GM19468 (cell line): Measurements from ENCODE around the gene TRIM6.
"Not testable (repeated sequence)": the region's sequence is repeated elsewhere in the genome, so short reads cannot be mapped to it uniquely, and the experiment has no call there.

ENCODE experiments used
- ATAC-seq: cut with Tn5 transposase; IDR thresholded peaks from one replicate; pipeline ENCODE4 v1.9.1; 2021; ENCODE audit warnings: mild to moderate bottlenecking, moderate library complexity, moderate number of reproducible peaks; ENCODE audit not compliant: unreplicated experiment; ENCODE audit errors: extremely low read depth

The TRIM6 gene, protein sequence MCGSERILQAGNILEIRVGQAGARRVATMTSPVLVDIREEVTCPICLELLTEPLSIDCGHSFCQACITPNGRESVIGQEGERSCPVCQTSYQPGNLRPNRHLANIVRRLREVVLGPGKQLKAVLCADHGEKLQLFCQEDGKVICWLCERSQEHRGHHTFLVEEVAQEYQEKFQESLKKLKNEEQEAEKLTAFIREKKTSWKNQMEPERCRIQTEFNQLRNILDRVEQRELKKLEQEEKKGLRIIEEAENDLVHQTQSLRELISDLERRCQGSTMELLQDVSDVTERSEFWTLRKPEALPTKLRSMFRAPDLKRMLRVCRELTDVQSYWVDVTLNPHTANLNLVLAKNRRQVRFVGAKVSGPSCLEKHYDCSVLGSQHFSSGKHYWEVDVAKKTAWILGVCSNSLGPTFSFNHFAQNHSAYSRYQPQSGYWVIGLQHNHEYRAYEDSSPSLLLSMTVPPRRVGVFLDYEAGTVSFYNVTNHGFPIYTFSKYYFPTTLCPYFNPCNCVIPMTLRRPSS

DNA sequence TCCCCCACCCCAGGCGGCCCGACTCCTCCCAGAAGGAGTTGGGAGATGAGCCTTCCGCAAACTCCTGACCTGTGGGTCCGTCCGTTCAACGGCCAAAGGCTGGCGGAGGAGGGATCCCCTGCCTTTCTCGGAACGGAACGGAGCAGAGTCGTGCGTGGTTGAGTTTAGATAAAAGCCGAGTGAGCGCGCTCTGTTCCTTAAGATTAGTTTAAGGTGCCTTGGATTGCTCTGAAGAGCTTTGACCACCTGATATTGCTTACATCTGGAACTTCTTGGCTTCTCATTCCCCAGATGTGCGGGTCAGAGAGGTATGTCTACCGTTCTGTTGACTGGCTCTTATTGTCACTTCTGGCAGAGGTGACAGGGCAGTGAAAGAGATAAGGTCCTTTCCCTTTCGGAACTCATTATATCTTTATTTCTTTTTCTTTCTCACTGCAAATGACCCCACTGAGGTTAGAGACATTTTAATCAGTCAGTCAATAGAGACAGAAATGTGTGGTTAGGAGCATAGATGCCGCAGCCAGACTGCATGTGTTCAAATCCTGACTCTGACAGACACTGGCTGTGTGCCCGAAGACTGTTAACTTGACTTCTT, at the start of gene TRIM6:
Gene TRIM6 (plus strand): TSS at position 31 of the 595 bp plus-strand sequence. CDS start 261 bp downstream, at position 292.
- ATAC-seq, result no peak

DNA sequence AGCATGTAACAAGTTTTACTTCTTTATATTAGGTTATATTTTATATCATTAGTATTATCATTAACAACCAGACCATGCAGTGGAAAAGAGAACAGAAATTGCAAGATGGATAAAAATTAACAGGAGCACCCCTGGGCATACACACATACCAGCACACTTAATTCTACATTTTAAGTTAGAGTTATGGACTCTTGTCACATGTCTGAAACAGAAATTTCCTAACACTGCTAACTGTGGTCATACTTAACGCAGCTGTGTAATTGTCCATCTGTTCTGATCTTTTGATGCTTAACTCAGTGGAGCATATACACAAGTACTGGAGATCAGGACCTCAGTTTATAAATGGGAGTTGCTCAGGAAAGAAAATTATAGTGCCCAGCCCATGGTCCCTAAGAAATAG, 48.5 kb upstream of the TRIM6 start:
- ATAC-seq, result peak; percentile 69

DNA sequence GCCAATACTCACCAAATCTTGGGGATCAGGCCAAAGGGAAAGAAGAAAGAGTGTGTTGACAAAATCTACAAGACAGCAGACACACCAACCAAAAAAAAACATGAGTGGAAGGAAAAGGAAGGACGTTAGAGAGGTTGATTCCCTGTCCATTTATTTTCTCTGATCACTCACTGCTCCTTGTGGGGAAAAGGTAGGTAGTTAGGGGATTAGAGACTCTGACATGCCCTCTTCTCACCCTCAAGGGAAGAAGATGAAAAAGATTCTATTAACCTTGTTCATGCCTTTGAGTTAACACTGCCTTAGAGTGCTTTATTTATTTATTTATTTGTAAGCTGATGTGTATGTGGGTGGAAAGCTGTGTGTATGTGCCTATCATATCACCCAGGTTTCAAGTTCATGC, 48.0 kb upstream of the TRIM6 start, which contains the start of gene OR52H1:
Gene OR52H1 (minus strand): TSS at position 101 of the 400 bp plus-strand sequence. CDS start 3,035 bp downstream, outside the sequence.
- no peak for ATAC-seq

DNA sequence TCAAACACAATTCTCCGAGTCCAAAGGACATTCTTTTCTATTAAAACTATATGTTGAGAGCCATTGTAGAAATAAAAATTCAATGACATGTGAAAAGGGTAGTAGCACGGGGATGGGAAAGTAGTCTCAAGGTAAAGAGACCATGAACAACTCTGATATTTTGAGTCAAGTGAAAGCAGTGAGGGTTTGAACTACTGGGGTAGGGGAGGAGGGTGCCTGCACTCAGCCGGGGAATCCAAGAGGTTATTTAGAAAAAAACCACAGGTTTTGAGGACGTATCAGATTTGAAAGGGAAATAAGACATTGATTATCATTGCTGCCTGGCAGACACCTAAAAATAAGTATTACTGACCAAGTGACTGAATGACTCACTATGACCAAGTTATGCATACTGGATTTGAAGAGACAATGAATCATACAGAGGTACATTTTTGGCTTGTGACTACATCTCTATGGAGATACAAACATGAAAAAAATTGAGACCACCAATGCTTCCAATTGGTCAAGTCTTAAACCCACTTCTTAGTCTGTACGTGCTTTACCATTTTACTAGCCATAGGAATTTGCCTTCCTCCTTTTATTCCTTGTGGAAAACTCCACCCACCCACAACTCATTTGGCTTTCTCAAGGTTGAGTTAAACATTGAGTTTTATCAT, 45.9 kb upstream of the TRIM6 start:
- ATAC-seq, result peak; percentile 20

DNA sequence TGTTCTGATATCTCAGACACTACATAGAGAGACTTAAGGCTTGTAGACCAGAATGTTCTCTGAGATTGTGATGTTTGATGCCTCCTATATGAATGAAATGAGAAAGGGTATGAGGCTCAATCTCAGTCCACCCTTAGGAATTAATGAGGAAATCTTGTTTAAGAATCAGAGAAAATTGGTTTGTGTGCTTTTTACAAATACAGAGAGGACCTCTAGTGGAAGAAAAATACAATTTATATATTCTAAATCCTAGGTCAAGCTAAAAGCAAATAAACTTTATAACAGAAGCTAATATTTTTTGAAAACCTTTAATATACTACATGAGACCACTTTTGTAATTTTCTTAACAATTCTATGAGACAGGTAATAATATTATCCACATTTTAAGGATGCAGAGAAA, 43.1 kb upstream of the TRIM6 start:
- no peak for ATAC-seq

DNA sequence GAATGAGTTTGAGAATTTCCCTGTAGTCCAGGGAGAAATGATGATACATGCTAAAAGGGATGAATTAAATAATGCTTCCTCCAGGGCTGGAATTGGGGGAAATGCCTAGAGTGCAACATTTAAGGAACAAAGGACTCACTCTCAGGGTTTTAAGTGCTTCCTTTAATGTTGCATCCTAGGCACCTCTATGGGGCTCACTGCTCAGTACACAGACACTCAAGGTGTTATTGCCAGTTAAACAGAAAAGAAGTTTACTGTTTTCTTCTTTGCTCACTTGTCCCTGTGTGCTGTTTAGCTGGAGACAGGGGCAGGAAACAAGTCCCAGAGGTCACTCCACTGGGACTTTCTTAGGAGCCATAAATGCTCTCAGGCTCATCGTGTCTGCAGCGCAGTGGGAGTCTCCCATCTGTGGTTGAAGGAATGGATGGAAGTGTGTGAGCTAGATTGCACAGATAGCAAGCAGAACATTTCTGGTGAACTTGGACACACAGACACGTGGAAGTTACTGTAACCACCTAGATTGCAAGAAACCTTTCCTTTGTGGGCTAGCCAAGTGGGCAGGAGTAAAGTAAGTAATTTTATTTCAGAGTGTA, 39.7 kb upstream of the TRIM6 start:
- no peak for ATAC-seq

DNA sequence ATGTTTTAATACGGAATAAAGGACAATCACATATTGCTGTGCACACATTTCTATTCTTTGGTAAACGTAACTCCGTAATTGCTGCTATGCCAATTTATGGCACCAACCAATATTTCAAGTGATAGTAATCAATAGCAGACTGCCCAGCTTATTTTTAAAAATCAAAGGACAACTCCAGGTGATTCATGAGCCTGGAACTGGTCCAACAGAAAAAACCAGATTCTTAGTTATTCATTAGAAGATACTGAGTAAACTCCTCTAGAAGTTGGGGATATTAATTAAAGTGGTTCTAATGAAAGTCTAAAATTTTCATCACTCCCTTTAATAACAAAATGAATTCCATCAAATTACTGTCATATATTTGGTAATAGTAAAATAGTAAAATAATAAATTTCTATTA, 38.7 kb upstream of the TRIM6 start:
- ATAC-seq, result no peak

DNA sequence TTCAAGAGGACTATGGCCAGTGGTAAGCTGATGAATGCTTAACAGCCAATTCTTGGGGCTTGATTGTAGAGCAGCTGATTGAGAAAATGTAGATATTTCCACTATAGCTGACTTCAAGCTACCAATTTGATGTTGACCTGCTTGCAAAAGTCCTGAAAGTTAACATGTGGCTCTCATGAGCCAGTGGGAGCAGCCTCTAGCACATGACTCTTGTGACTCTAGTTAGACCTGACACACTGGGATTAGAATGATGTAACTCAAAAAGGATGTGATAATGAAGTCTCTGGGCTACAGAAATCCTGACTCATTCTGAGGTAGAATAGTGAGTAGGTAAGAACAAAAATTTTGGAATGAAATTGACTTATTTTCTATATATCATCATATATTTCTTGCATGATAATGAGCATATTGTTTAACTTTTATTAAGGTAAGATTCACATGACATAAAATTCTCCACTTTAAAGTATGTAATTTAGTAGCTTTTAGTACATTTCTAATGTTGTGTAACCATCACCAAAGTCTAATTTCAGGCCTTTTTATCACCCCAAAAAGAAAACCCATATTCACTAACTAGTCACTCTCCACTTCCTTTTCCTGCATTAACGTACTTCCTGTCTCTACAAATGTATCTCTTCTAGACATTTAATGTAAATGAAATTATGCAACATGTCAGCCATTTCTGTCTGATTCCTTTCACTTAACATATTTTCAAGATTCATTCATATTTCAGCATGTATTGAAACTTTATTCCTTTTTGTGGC, 32.0 kb upstream of the TRIM6 start:
- ATAC-seq, result no peak

DNA sequence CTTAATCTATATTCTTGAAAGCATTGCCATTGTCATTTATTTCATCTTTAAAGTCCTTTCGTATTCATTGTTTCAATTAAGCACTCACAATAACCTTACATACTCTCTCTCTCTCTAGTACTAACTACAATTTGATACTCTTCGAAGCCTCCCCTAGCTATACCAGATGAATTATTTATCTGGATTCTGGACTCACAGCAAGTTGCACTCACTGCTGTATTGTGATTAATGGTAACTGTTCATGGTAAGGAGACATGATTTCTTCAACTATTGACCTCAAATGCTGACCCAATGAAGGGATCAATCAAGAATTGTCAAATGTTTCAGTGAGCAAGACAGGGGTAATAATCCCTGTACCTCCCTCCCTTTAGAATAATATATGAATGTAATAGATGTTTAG, 21.8 kb upstream of the TRIM6 start:
- ATAC-seq, result no peak

DNA sequence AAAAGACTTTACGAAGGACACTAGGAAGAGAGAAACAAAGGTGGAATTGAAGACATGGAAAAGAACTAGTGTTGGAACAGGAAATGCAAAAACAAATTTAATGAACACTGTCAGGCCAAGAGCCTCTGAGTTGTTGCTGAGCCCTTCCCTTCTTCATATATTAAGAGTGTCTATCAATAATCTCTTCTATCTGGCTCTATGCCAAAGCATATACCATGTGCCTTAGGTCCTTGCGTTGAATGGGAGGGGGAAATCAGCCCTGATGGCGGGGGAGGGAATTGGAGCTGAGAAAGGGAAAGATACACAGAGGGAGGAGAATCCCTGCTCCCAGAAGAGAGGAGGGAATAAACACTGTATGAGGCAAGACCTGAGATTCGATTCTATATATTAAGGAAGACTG, 21.3 kb upstream of the TRIM6 start:
- ATAC-seq, result no peak

DNA sequence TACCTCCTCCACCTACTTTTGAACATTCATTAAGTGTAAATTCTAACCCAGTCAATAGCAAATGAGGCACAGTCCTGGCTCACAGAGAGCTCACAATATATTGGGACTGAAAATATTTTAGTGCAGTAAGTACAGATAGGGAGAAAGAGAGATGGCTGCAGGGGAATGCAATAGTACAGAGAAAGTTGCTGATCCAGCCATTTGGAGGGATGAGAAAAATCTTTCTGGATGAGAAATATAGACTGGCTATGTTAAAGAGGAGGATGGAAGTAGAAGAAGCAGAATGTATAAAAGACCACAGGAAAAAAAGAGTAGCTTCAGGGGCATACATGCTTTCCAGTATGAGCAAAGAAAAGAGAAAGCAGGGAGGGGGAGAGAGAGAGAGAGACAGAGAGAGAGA, 19.3 kb upstream of the TRIM6 start:
- ATAC-seq, result no peak

DNA sequence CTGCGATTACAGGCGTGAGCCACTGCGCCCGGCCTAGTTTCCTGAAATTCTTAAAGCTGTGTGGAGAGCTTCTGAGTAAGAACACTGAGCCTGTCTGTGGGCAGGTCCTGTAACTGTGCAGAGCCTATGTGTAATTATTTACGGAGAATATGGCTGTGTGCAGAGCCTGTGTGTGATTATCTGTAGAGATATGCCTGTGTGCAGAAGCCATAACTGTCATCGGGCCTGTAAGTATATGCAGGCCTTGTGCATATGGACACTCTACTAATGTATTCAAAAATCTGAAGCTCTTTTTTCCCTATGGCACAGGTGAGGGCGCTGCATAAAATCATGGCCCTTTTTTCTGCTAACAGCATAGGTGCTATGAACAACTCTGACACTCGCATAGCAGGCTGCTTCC, 15.9 kb upstream of the TRIM6 start, which contains the start of gene OR52B6:
Gene OR52B6 (plus strand): TSS at position 301 of the 400 bp plus-strand sequence. CDS start 0 bp downstream, at position 301.
- no peak for ATAC-seq

DNA sequence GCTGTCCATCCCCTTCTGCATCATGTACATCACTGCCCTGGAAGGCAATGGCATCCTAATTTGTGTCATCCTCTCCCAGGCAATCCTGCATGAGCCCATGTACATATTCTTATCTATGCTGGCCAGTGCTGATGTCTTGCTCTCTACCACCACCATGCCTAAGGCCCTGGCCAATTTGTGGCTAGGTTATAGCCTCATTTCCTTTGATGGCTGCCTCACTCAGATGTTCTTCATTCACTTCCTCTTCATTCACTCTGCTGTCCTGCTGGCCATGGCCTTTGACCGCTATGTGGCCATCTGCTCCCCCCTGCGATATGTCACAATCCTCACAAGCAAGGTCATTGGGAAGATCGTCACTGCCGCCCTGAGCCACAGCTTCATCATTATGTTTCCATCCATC, 15.4 kb upstream of the TRIM6 start:
- ATAC-seq, result no peak

DNA sequence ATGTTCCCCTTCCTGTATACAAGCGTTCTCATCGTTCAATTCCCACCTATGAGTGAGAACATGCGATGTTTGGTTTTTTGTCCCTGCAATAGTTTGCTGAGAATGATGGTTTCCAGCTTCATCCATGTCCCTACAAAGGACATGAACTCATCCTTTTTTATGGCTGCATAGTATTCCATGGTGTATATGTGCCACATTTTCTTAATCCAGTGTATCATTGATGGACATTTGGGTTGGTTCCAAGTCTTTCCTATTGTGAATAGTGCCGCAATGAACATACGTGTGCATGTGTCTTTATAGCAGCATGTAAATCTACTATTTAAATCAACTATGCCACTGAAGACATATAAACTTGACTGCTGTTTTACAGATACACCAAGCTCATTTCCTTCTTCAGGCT, 12.0 kb upstream of the TRIM6 start:
- not testable (repeated sequence) for ATAC-seq

DNA sequence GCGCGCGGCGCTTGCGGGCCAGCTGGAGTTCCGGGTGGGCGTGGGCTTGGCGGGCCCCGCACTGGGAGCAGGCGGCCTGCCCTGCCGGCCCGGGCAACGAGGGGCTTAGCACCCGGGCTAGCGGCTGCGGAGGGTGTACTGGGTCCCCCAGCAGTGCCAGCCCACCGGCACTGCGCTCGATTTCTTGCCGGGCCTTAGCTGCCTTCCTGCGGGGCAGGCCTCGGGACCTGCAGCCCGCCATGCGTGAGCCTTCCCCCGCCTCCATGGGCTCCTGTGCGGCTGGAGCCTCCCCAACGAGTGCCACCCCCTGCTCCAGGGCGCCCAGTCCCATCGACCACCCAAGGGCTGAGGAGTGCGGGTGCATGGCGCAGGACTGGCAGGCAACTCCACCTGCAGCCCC, 6.5 kb upstream of the TRIM6 start:
- ATAC-seq, result not testable (repeated sequence)

DNA sequence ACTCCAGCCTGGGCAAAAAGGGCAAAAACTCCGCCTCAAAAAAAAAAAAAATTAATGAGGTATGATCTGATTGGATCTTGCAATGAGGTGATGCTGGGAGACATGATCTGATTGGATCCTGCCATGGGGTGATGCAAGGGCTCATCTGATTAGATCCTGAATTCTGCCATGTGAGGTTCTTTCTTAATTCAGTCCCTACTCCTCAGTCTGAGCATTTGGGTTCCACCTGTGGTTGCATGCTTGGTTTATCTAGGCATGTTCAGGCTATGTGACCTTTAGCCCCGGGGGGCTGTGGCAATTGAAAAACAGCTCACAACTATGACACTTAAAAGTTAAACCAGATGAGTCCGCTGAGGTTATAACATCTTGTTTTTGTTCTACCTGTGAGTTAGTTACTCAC, 4.8 kb upstream of the TRIM6 start:
- no peak for ATAC-seq

DNA sequence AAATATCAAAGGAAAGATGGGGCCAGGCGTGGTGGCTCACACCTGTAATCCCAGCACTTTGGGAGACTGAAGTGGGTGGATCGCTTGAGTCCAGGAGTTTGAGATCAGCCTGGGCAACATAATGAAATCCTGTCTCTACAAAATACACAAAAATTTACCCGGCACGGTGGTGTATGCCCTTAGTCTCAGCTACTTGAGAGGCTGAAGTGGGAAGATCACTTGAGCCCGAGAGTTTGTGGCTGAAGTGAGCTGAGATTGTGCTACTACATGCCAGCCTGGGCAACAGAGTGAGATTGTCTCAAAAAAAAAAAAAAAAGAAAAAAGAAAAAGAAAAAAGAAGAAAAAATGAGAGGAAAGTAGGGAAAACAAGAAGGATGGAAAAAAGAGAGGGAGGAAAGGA, 3.8 kb upstream of the TRIM6 start:
- no peak for ATAC-seq

DNA sequence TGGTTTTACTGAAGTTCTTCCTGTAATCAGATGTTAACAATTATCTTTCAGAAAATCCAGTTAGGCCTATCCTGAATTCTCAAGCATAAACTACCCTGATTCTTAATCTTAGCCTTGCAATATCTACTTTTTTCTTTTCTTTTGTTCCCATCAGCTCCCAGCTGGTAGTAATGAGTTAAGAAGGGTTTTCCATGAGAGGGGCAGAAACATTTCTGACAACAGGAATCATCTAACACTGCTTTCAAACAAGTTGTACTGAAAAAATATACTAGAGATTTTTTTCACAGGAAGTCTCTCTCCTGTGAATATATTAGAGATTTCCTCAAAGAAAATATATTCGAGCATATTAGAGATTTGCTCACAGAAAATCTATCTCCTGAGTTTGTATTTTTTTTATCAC, 3.3 kb upstream of the TRIM6 start:
- ATAC-seq, result no peak

DNA sequence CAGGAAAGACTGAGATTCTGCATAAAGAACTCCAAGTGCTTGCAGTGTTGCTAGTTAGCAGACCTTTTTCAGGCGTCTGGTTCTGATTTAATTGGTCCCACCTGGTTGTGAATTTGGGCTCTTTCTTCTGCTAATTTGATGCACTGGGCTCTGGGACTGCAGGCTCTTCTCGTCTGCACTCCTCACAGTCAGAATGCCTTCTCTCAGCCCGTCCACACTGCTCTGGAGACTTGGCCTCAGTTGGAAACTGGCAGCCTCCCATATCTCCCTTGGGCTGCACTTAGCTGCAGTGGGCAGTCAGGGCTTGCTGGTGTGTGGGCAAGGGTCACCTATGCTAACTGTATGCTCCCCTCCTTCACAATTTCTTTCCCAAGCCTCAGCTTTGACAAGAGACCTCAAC, 1.5 kb downstream of the TRIM6 start:
- ATAC-seq, result no peak

DNA sequence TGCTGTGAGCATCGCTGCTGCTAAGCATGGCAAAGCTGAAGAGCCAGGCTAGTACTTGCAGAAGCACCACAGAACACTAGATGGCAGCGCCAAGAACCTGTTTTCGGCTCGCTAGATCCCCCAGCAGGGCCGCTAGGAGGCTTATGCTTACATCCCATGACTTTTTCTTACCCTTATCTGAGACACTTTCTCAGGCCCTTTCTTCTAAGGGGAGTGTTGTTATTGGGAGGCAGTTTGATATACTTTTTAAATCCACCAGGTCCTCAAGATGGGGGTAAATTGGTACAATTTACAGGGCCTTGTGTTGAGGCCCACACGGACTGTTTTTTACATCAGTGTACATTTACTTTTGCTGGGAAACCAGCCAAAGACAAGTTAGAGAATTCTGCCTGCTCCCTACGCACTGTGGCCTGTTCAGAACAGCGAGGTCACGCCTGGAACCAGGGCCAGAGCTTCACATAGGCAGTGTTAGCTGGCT, 4.0 kb downstream of the TRIM6 start:
- peak; percentile 80 for ATAC-seq
